ENCODE measurements around the gene SLC39A11. TPM values are rescaled to one million over a fixed set of nuclear protein-coding genes. Genes with fewer than 3 reads are reported as not detected.

Gene SLC39A11
- polyA plus RNA-seq, 3 donors = 16.6 to 27.9 (median 26.6) TPM

DNA sequence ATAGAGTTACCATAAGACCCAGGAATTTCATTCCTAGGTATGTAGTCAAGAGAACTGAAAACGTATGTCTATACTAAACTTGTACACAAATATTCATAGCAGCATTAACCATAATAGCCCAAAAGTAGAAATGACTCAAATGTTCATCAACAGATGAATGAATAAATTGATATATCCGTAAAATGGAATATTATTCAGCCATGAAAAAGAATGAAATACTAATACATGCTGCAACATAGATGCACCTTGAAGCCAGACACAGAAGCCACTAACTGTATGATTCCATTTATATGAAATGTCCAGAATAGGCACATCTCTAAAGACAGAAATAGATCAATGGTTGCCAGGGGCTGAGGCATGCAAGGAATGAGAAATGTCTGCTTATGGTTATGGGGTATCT, 484.1 kb downstream of the SLC39A11 start:
- Histone ChIP-seq H3K79me2 (ENCODE audit: insufficient read depth, low read length) (no peaks in the 10 kb centered on the region), H3K36me3 (replicated peaks in 1 of 2; ENCODE audit: control insufficient read depth in 1 of 2, insufficient read depth in 2 of 2, low read length in 2 of 2) (no peaks in the 10 kb centered on the region), H2AFZ (ENCODE audit: insufficient read depth, low read depth, low read length, poor library complexity, severe bottlenecking) (no peak overlapping the region), H3K4me3 (replicated peaks in 1 of 3; ENCODE audit: low read depth in 2 of 3, low read length in 3 of 3) (no peak overlapping the region), H3K4me2 (replicated peaks; ENCODE audit: extremely low read depth, low read length, poor library complexity, severe bottlenecking) (no peak overlapping the region), H3K9me3 (replicated peaks in 1 of 2; ENCODE audit: control insufficient read depth in 1 of 2, insufficient read depth in 1 of 2, low read length in 2 of 2) (peaks cover 0 to 8% of the 10 kb centered on the region in 2 donors), H3K27ac (ENCODE audit: low read depth in 1 of 2, low read length in 2 of 2) (no peak overlapping the region), H4K20me1 (ENCODE audit: insufficient read depth, low read length) (no peaks in the 10 kb centered on the region), H3K4me1 (ENCODE audit: control insufficient read depth in 1 of 2, insufficient read depth in 2 of 2, low read length in 2 of 2) (no peaks in the 10 kb centered on the region), H3K9ac (ENCODE audit: insufficient read depth, low read length, poor library complexity, severe bottlenecking) (no peak overlapping the region), H3K27me3 (ENCODE audit: control insufficient read depth in 2 of 2, insufficient read depth in 2 of 2, low read length in 2 of 2) (no peaks in the 10 kb centered on the region)
- Mint-ChIP-seq H3K36me3 (no peaks in the 10 kb centered on the region), H3K4me1 (peaks cover under 1% of the 10 kb centered on the region), H3K27ac (no peak overlapping the region), H3K9me3 (peaks cover 5 to 19% (median 15%) of the 10 kb centered on the region in 7 donors), H3K4me3 (no peak overlapping the region), H3K27me3 (ENCODE audit: low read depth in 3 of 3) (peaks cover 3 to 9% (median 8%) of the 10 kb centered on the region in 3 donors)
- DNase-seq = no peak
- TF ChIP-seq, protein P1, sequence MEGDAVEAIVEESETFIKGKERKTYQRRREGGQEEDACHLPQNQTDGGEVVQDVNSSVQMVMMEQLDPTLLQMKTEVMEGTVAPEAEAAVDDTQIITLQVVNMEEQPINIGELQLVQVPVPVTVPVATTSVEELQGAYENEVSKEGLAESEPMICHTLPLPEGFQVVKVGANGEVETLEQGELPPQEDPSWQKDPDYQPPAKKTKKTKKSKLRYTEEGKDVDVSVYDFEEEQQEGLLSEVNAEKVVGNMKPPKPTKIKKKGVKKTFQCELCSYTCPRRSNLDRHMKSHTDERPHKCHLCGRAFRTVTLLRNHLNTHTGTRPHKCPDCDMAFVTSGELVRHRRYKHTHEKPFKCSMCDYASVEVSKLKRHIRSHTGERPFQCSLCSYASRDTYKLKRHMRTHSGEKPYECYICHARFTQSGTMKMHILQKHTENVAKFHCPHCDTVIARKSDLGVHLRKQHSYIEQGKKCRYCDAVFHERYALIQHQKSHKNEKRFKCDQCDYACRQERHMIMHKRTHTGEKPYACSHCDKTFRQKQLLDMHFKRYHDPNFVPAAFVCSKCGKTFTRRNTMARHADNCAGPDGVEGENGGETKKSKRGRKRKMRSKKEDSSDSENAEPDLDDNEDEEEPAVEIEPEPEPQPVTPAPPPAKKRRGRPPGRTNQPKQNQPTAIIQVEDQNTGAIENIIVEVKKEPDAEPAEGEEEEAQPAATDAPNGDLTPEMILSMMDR (IDR thresholded peaks at IDR 0.05) = no peak
- intact Hi-C loops (cut with micrococcal nuclease) = no loop called here
- no CpG with 5 or more reads among the region's 2 CpGs for WGBS (ENCODE audit: insufficient coverage)

DNA sequence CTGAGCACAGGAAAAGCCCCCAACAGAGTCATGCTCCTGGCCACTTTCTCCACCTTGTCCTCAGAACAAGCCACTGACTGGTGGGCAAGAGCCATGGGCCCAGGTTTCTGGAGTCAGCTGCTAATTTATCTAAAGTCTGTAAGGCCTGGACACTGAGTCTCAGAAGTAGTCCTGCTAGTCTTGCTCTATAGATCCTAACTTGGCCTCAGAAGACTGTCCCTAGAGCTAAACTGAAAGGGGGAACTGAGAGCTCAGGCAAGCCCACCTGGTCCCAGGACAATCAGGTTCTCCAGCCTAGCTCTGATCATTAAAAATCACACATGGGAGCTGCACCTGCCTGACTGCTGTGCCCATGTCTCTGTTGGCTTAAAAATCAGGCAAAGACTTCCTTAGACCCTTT, 485.8 kb downstream of the SLC39A11 start:
- Histone ChIP-seq H4K20me1 (ENCODE audit: insufficient read depth, low read length) (no peaks in the 10 kb centered on the region), H3K4me3 (replicated peaks in 1 of 3; ENCODE audit: low read depth in 2 of 3, low read length in 3 of 3) (no peak overlapping the region), H3K4me1 (ENCODE audit: control insufficient read depth in 1 of 2, insufficient read depth in 2 of 2, low read length in 2 of 2) (peaks cover 6 to 7% of the 10 kb centered on the region in 2 donors), H3K9ac (ENCODE audit: insufficient read depth, low read length, poor library complexity, severe bottlenecking) (no peak overlapping the region), H3K4me2 (replicated peaks; ENCODE audit: extremely low read depth, low read length, poor library complexity, severe bottlenecking) (no peak overlapping the region), H3K27ac (ENCODE audit: low read depth in 1 of 2, low read length in 2 of 2) (no peak overlapping the region), H2AFZ (ENCODE audit: insufficient read depth, low read depth, low read length, poor library complexity, severe bottlenecking) (no peak overlapping the region), H3K36me3 (replicated peaks in 1 of 2; ENCODE audit: control insufficient read depth in 1 of 2, insufficient read depth in 2 of 2, low read length in 2 of 2) (no peaks in the 10 kb centered on the region), H3K79me2 (ENCODE audit: insufficient read depth, low read length) (no peaks in the 10 kb centered on the region), H3K9me3 (replicated peaks in 1 of 2; ENCODE audit: control insufficient read depth in 1 of 2, insufficient read depth in 1 of 2, low read length in 2 of 2) (peaks cover 0 to 8% of the 10 kb centered on the region in 2 donors), H3K27me3 (ENCODE audit: control insufficient read depth in 2 of 2, insufficient read depth in 2 of 2, low read length in 2 of 2) (no peaks in the 10 kb centered on the region)
- no peaks in the 10 kb centered on the region for H3K36me3 Mint-ChIP-seq
- peaks cover 11% of the 10 kb centered on the region for H3K4me1 Mint-ChIP-seq
- DNase-seq = no peak
- TF ChIP-seq, protein P1 (IDR thresholded peaks at IDR 0.05) = no peak
- H3K9me3 Mint-ChIP-seq = peaks cover 5 to 19% (median 15%) of the 10 kb centered on the region in 7 donors
- H3K4me3 Mint-ChIP-seq = no peak overlapping the region
- peaks cover 5 to 7% (median 5%) of the 10 kb centered on the region in 3 donors for H3K27me3 Mint-ChIP-seq (ENCODE audit: low read depth in 3 of 3)
- no peak overlapping the region for H3K27ac Mint-ChIP-seq
- intact Hi-C loops (cut with micrococcal nuclease) = no loop called here
